ENCODE data around the gene DHX29.

DNA sequence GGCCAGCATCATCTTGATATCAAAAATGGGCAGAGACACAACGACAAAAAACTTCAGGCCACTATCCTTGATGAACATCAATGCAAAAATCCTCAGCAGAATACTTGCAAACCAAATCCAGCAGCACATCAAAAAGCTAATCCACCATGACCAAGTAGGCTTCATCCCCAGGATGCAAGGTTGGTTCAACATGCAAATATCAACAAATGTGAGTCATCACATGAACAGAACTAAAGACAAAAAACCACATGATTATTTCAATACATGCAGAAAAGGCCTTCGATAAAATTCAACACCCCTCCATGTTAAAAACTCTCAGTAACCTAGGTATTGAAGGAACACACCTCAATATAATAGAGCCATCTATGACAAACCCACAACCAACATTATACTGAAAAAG is 8.8 kb upstream of the DHX29 start:
- TF ChIP-seq TAF1 (IDR thresholded peaks at IDR 0.05; ENCODE audit: low read depth, low read length), result no peak
- TF ChIP-seq SPI1 (IDR thresholded peaks at IDR 0.05; ENCODE audit: low read depth, low read length), result no peak
- TF ChIP-seq POLR2A (IDR thresholded peaks at IDR 0.05; ENCODE audit: low read depth, low read length), result no peak

Data from GM12891 (cell line).